ENCODE results near the gene HBM.

DNA sequence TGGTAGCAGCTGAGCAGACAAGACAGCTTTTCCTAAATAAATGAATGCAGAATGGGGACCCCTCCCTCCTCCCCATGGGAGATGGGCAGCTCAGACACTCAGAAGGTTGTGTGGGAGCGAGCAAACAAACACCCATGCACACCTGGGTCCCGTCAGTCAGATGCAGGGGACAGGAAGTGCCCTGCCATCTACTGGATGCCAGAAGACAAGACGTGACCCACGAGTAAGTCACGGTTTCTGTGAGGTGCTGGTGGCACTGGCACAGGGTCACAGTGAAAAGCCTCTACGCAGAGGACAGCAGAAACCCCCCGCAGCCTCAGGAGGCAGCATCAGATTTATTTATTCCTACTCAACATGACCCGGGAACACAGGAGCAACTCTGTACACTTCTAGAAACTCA is 22.9 kb downstream of the HBM start:
- TF ChIP-seq, protein P1, sequence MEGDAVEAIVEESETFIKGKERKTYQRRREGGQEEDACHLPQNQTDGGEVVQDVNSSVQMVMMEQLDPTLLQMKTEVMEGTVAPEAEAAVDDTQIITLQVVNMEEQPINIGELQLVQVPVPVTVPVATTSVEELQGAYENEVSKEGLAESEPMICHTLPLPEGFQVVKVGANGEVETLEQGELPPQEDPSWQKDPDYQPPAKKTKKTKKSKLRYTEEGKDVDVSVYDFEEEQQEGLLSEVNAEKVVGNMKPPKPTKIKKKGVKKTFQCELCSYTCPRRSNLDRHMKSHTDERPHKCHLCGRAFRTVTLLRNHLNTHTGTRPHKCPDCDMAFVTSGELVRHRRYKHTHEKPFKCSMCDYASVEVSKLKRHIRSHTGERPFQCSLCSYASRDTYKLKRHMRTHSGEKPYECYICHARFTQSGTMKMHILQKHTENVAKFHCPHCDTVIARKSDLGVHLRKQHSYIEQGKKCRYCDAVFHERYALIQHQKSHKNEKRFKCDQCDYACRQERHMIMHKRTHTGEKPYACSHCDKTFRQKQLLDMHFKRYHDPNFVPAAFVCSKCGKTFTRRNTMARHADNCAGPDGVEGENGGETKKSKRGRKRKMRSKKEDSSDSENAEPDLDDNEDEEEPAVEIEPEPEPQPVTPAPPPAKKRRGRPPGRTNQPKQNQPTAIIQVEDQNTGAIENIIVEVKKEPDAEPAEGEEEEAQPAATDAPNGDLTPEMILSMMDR (IDR thresholded peaks at IDR 0.05; ENCODE audit: low read depth, low read length), result peak; percentile 40
- TF ChIP-seq EZH2phosphoT487 (IDR thresholded peaks at IDR 0.05; ENCODE audit: low read depth), result no peak

All from OCI-LY3 (cell line).